ENCODE results near the gene OIT3. TPM values are rescaled to one million over a fixed set of nuclear protein-coding genes. Genes with fewer than 3 reads are reported as not detected.

Gene OIT3
- total and polyA plus RNA-seq, 7 donors: 0.03 to 0.04 (median 0.04) TPM; not detected in 4

GRCh38 chr10:72948762-72949161 lies 55.2 kb downstream of the OIT3 start:
- TF ChIP-seq, protein P1, sequence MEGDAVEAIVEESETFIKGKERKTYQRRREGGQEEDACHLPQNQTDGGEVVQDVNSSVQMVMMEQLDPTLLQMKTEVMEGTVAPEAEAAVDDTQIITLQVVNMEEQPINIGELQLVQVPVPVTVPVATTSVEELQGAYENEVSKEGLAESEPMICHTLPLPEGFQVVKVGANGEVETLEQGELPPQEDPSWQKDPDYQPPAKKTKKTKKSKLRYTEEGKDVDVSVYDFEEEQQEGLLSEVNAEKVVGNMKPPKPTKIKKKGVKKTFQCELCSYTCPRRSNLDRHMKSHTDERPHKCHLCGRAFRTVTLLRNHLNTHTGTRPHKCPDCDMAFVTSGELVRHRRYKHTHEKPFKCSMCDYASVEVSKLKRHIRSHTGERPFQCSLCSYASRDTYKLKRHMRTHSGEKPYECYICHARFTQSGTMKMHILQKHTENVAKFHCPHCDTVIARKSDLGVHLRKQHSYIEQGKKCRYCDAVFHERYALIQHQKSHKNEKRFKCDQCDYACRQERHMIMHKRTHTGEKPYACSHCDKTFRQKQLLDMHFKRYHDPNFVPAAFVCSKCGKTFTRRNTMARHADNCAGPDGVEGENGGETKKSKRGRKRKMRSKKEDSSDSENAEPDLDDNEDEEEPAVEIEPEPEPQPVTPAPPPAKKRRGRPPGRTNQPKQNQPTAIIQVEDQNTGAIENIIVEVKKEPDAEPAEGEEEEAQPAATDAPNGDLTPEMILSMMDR (IDR thresholded peaks at IDR 0.05): no peak
- no peak overlapping the region for H3K27ac ChIP-seq
- no peaks in the 10 kb centered on the region for H3K36me3 ChIP-seq (ENCODE audit: insufficient read depth in 1 of 2, low read depth in 1 of 2)
- ATAC-seq (no peak), DNase-seq (no peak)
- H3K4me1 ChIP-seq: no peaks in the 10 kb centered on the region
- 47 to 55% (median 50%) methylated on average over 6 of the region's 6 CpGs for WGBS, 3 donors
- no peaks in the 10 kb centered on the region for H3K9me3 ChIP-seq
- intact Hi-C loops (cut with DNase I): no loop called here
- no peaks in the 10 kb centered on the region for H3K27me3 ChIP-seq (ENCODE audit: insufficient read depth in 3 of 3, low read length in 2 of 3)
- H3K4me3 ChIP-seq: no peak overlapping the region

- H3K4me3 ChIP-seq: no peak overlapping the region
- WGBS, 3 donors: 67 to 85% (median 72%) methylated on average over 3 of the region's 3 CpGs
- H3K4me1 ChIP-seq: no peaks in the 10 kb centered on the region
- H3K36me3 ChIP-seq (ENCODE audit: insufficient read depth in 1 of 2, low read depth in 1 of 2): no peaks in the 10 kb centered on the region
- intact Hi-C loops (cut with DNase I): no loop called here
- ATAC-seq: no peak
- H3K27me3 ChIP-seq (ENCODE audit: insufficient read depth in 3 of 3, low read length in 2 of 3): no peaks in the 10 kb centered on the region
- no peaks in the 10 kb centered on the region for H3K9me3 ChIP-seq
- TF ChIP-seq, protein P1 (IDR thresholded peaks at IDR 0.05): no peak
- no peak overlapping the region for H3K27ac ChIP-seq
- no peak for DNase-seq
These were observed 58.2 kb downstream of the OIT3 start for GRCh38 chr10:72951760-72952159.

GRCh38 chr10:72952189-72952588 lies 58.6 kb downstream of the OIT3 start:
- Histone ChIP-seq H3K9me3 (no peaks in the 10 kb centered on the region), H3K27me3 (ENCODE audit: insufficient read depth in 3 of 3, low read length in 2 of 3) (no peaks in the 10 kb centered on the region), H3K4me3 (no peak overlapping the region), H3K36me3 (ENCODE audit: insufficient read depth in 1 of 2, low read depth in 1 of 2) (no peaks in the 10 kb centered on the region), H3K27ac (no peak overlapping the region), H3K4me1 (no peaks in the 10 kb centered on the region)
- 81 to 91% (median 89%) methylated on average over 6 of the region's 6 CpGs for WGBS, 3 donors
- DNase-seq: no peak
- TF ChIP-seq, protein P1 (IDR thresholded peaks at IDR 0.05): no peak
- intact Hi-C loops (cut with DNase I): no loop called here
- ATAC-seq: no peak

- Histone ChIP-seq H3K4me3 (no peak overlapping the region), H3K4me1 (no peaks in the 10 kb centered on the region), H3K27me3 (ENCODE audit: insufficient read depth in 3 of 3, low read length in 2 of 3) (no peaks in the 10 kb centered on the region), H3K9me3 (no peaks in the 10 kb centered on the region), H3K36me3 (ENCODE audit: insufficient read depth in 1 of 2, low read depth in 1 of 2) (no peaks in the 10 kb centered on the region), H3K27ac (no peak overlapping the region)
- intact Hi-C loops (cut with DNase I): no loop called here
- ATAC-seq: no peak
- TF ChIP-seq, protein P1 (IDR thresholded peaks at IDR 0.05): no peak
- DNase-seq: no peak
- 71 to 77% (median 73%) methylated on average over 5 of the region's 5 CpGs for WGBS, 3 donors
These were observed 59.2 kb downstream of the OIT3 start for GRCh38 chr10:72952642-72953158.

GRCh38 chr10:72953687-72954086 lies 60.1 kb downstream of the OIT3 start:
- WGBS, 3 donors: 40 to 56% (median 42%) methylated on average over 8 of the region's 8 CpGs
- H3K4me3 ChIP-seq: no peak overlapping the region
- no peaks in the 10 kb centered on the region for H3K27me3 ChIP-seq (ENCODE audit: insufficient read depth in 3 of 3, low read length in 2 of 3)
- TF ChIP-seq, protein P1 (IDR thresholded peaks at IDR 0.05): no peak
- intact Hi-C loops (cut with DNase I): no loop called here
- no peaks in the 10 kb centered on the region for H3K36me3 ChIP-seq (ENCODE audit: insufficient read depth in 1 of 2, low read depth in 1 of 2)
- no peak for ATAC-seq
- no peaks in the 10 kb centered on the region for H3K4me1 ChIP-seq
- H3K27ac ChIP-seq: no peak overlapping the region
- DNase-seq: no peak
- no peaks in the 10 kb centered on the region for H3K9me3 ChIP-seq
